CD4-positive, alpha-beta T cell treated with Interleukin-6 for 4 hours (primary cell): ENCODE measurements around the gene BAZ1B.
"Not testable (repeated sequence)": the region's sequence is repeated elsewhere in the genome, so short reads cannot be mapped to it uniquely, and the experiment has no call there.

Source experiments
- DNase-seq: peaks from one replicate; pipeline ENCODE4 v3.0.0-alpha.2; 2020; ENCODE audit warnings: mixed read lengths

The BAZ1B gene

GRCh38 chr7:73443548-73444255 is 78.4 kb downstream of the BAZ1B start:
- no peak for DNase-seq

GRCh38 chr7:73442903-73443500 is 79.1 kb downstream of the BAZ1B start:
- no peak for DNase-seq

- DNase-seq, result no peak
Measured at GRCh38 chr7:73442222-73442902, 79.7 kb downstream of the BAZ1B start.

GRCh38 chr7:73439410-73439704 is 82.7 kb downstream of the BAZ1B start:
- DNase-seq, result no peak

- DNase-seq, result no peak
Measured at GRCh38 chr7:73438547-73439409, 83.3 kb downstream of the BAZ1B start.

- DNase-seq, result no peak
Measured at GRCh38 chr7:73437621-73438416, 84.3 kb downstream of the BAZ1B start.

- DNase-seq, result no peak
Measured at GRCh38 chr7:73437091-73437490, 85.0 kb downstream of the BAZ1B start.

GRCh38 chr7:73436031-73436929 is 85.8 kb downstream of the BAZ1B start:
- DNase-seq, result no peak

GRCh38 chr7:73435471-73436009 is 86.6 kb downstream of the BAZ1B start:
- DNase-seq, result no peak

- DNase-seq, result no peak
Measured at GRCh38 chr7:73434701-73435069, 87.4 kb downstream of the BAZ1B start.

- no peak for DNase-seq
Measured at GRCh38 chr7:73433924-73434700, 88.0 kb downstream of the BAZ1B start.

- no peak for DNase-seq
Measured at GRCh38 chr7:73432676-73433075, 89.4 kb downstream of the BAZ1B start.

- no peak for DNase-seq
Measured at GRCh38 chr7:73431041-73431835, 90.9 kb downstream of the BAZ1B start.

- DNase-seq, result not testable (repeated sequence)
Measured at GRCh38 chr7:73430540-73430939, 91.6 kb downstream of the BAZ1B start.

GRCh38 chr7:73429622-73430505 is 92.2 kb downstream of the BAZ1B start:
- DNase-seq, result no peak

GRCh38 chr7:73429215-73429614 is 92.9 kb downstream of the BAZ1B start:
- DNase-seq, result no peak

GRCh38 chr7:73427902-73428787 is 93.9 kb downstream of the BAZ1B start:
- DNase-seq, result no peak
